ENCODE results near the gene DNAJC7.

- TF ChIP-seq, protein P1, sequence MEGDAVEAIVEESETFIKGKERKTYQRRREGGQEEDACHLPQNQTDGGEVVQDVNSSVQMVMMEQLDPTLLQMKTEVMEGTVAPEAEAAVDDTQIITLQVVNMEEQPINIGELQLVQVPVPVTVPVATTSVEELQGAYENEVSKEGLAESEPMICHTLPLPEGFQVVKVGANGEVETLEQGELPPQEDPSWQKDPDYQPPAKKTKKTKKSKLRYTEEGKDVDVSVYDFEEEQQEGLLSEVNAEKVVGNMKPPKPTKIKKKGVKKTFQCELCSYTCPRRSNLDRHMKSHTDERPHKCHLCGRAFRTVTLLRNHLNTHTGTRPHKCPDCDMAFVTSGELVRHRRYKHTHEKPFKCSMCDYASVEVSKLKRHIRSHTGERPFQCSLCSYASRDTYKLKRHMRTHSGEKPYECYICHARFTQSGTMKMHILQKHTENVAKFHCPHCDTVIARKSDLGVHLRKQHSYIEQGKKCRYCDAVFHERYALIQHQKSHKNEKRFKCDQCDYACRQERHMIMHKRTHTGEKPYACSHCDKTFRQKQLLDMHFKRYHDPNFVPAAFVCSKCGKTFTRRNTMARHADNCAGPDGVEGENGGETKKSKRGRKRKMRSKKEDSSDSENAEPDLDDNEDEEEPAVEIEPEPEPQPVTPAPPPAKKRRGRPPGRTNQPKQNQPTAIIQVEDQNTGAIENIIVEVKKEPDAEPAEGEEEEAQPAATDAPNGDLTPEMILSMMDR (IDR thresholded peaks at IDR 0.05) = peak in 1 of 3 experiments; percentile 10
- no peak for TF ChIP-seq POLR2A (IDR thresholded peaks at IDR 0.05; ENCODE audit: low read depth)
Measured at GRCh38 chr17:42009170-42009569, 8.1 kb downstream of the DNAJC7 start.

All from esophagus muscularis mucosa (tissue), 3 donors.